OCI-LY3 (cell line): ENCODE results near the gene ZFR2.

Experiments
- H2AFZ ChIP-seq: fragments of 200-600, 300-600 bp; shearing (Covaris generic); 2 replicates; pipeline ENCODE4 v1.6.0; 2014; ENCODE audit warnings: antibody characterized with exemption, low read depth, low read length
- H3K27ac ChIP-seq: fragments of 200-600, 300-600 bp; sonication (generic); 2 replicates; pipeline ENCODE4 v1.5.1; 2014; ENCODE audit warnings: mild to moderate bottlenecking, low read length, moderate library complexity, mixed read lengths
- H3K27me3 ChIP-seq: fragments of 200-600, 300-600 bp; sonication (generic); 2 replicates; pipeline ENCODE4 v1.6.1; 2014; ENCODE audit warnings: low read depth, low read length, mixed read lengths
- H3K36me3 ChIP-seq: fragments of 200-600, 300-600 bp; sonication (generic); replicated peaks from 2 replicates; pipeline ENCODE3; 2014; ENCODE audit warnings: low read depth, low read length, mixed read lengths
- H3K4me1 ChIP-seq: fragments of 300-600, 200-600 bp; sonication (generic); 2 replicates; pipeline ENCODE4 v1.6.1; 2014; ENCODE audit warnings: low read length, mixed read lengths
- H3K4me2 ChIP-seq: fragments of 200-600, 300-600 bp; sonication (generic); 2 replicates; pipeline ENCODE4 v1.6.1; 2014; ENCODE audit warnings: low read length, mixed read lengths
- H3K4me3 ChIP-seq: fragments of 300-600, 200-600 bp; sonication (generic); 2 replicates; pipeline ENCODE4 v1.5.1; 2014; ENCODE audit warnings: antibody characterized with exemption, mild to moderate bottlenecking, low read length, moderate library complexity
- H3K79me2 ChIP-seq: fragments of 300-600, 200-600 bp; shearing (Covaris generic); 2 replicates; pipeline ENCODE4 v1.6.1; 2014; ENCODE audit warnings: mild to moderate bottlenecking, low read length, mixed read lengths
- H3K9ac ChIP-seq: fragments of 300-600, 200-600 bp; shearing (Covaris generic); 2 replicates; pipeline ENCODE4 v1.6.0; 2014; ENCODE audit warnings: mild to moderate bottlenecking, low read length, moderate library complexity
- H3K9me3 ChIP-seq: fragments of 200-600, 300-600 bp; shearing (Covaris generic); 2 replicates; pipeline ENCODE4 v1.6.1; 2014; ENCODE audit warnings: low read length, mixed read lengths; ENCODE audit not compliant: insufficient read depth
- H4K20me1 ChIP-seq: fragments of 200-600, 300-600 bp; sonication (generic); 2 replicates; pipeline ENCODE4 v1.6.1; 2016; ENCODE audit warnings: low read length, mixed read lengths; ENCODE audit not compliant: insufficient read depth
- CTCF ChIP-seq: fragments of 200-600, 300-600 bp; sonication (generic); IDR thresholded peaks from 2 replicates; pipeline ENCODE4 v1.5.1; 2014; ENCODE audit warnings: antibody characterized with exemption, low read length, low read depth
- EZH2phosphoT487 ChIP-seq: fragments of 200-600 bp; shearing (Covaris generic); IDR thresholded peaks from 2 replicates; pipeline ENCODE4 v1.6.1; 2018; ENCODE audit warnings: antibody characterized with exemption, mixed run types, low read depth

Gene ZFR2

GRCh38 chr19:3821857-3822364 is 46.9 kb downstream of the ZFR2 start:
- no peaks in the 10 kb centered on the region for H4K20me1 ChIP-seq
- no peak overlapping the region for H3K9ac ChIP-seq
- H3K27me3 ChIP-seq: no peaks in the 10 kb centered on the region
- no peaks in the 10 kb centered on the region for H3K9me3 ChIP-seq
- H2AFZ ChIP-seq: no peak overlapping the region
- no peak overlapping the region for H3K4me3 ChIP-seq
- no peaks in the 10 kb centered on the region for H3K4me1 ChIP-seq
- no peaks in the 10 kb centered on the region for H3K79me2 ChIP-seq
- TF ChIP-seq CTCF: peak; percentile 93
- TF ChIP-seq EZH2phosphoT487: no peak
- H3K27ac ChIP-seq: no peak overlapping the region
- H3K4me2 ChIP-seq: no peak overlapping the region
- H3K36me3 ChIP-seq: no peaks in the 10 kb centered on the region

- H2AFZ ChIP-seq: no peak overlapping the region
- H3K9me3 ChIP-seq: no peaks in the 10 kb centered on the region
- H3K27me3 ChIP-seq: no peaks in the 10 kb centered on the region
- H3K27ac ChIP-seq: no peak overlapping the region
- H3K4me2 ChIP-seq: no peak overlapping the region
- H3K9ac ChIP-seq: no peak overlapping the region
- H3K79me2 ChIP-seq: no peaks in the 10 kb centered on the region
- H4K20me1 ChIP-seq: no peaks in the 10 kb centered on the region
- no peaks in the 10 kb centered on the region for H3K4me1 ChIP-seq
- H3K4me3 ChIP-seq: no peak overlapping the region
- TF ChIP-seq CTCF (no peak), EZH2phosphoT487 (no peak)
- no peaks in the 10 kb centered on the region for H3K36me3 ChIP-seq
Observed at GRCh38 chr19:3821156-3821555, 47.7 kb downstream of the ZFR2 start.

- no peaks in the 10 kb centered on the region for H3K27me3 ChIP-seq
- H3K4me2 ChIP-seq: no peak overlapping the region
- no peaks in the 10 kb centered on the region for H3K79me2 ChIP-seq
- no peaks in the 10 kb centered on the region for H3K36me3 ChIP-seq
- TF ChIP-seq CTCF (no peak), EZH2phosphoT487 (no peak)
- no peak overlapping the region for H2AFZ ChIP-seq
- no peak overlapping the region for H3K27ac ChIP-seq
- H3K9me3 ChIP-seq: no peaks in the 10 kb centered on the region
- H3K4me3 ChIP-seq: no peak overlapping the region
- no peaks in the 10 kb centered on the region for H3K4me1 ChIP-seq
- no peak overlapping the region for H3K9ac ChIP-seq
- H4K20me1 ChIP-seq: no peaks in the 10 kb centered on the region
Observed at GRCh38 chr19:3819989-3820388, 48.8 kb downstream of the ZFR2 start.

- Histone ChIP-seq H3K79me2 (no peaks in the 10 kb centered on the region), H3K4me2 (no peak overlapping the region), H3K27ac (no peak overlapping the region), H3K9ac (no peak overlapping the region), H3K4me3 (no peak overlapping the region), H3K36me3 (no peaks in the 10 kb centered on the region), H2AFZ (no peak overlapping the region), H3K4me1 (no peaks in the 10 kb centered on the region), H3K27me3 (no peaks in the 10 kb centered on the region), H3K9me3 (no peaks in the 10 kb centered on the region), H4K20me1 (no peaks in the 10 kb centered on the region)
- TF ChIP-seq CTCF (no peak), EZH2phosphoT487 (no peak)
Observed at GRCh38 chr19:3818918-3819317, 49.9 kb downstream of the ZFR2 start.
